Measurements from ENCODE around the gene MAML3.

DNA sequence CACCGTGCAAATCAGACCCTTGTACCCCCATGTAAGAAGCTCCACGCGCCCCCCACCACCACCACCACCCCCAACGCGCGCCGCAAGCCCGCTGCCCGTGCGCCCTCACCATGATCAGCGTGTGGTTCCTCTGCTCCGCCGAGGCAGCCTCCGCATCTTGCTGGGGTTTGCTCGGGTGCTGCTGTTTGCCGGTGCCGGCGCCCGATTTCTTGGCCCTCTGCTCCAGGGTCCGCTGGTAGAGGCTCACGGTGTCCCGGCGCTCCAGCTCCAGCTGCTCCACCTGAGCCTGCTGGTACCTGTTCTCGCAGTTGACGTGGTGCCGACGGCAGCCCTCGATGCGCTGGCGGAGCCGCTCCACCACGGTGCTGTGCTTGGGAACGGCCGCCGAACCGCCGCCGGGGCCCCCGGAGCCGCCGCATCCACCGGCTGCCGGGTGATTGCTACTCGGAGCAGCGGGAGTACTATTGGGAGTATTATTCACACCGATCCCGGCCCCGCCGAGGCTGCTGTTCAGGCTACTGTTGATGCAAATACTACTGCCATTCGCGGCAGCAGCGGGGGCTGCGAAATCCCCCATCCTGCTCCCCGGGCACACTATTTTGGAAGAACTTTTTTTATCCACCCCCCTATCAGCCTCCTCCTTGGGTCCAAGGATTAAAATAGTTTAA, 1.1 kb downstream of the MAML3 start:
- TF ChIP-seq, protein P1, sequence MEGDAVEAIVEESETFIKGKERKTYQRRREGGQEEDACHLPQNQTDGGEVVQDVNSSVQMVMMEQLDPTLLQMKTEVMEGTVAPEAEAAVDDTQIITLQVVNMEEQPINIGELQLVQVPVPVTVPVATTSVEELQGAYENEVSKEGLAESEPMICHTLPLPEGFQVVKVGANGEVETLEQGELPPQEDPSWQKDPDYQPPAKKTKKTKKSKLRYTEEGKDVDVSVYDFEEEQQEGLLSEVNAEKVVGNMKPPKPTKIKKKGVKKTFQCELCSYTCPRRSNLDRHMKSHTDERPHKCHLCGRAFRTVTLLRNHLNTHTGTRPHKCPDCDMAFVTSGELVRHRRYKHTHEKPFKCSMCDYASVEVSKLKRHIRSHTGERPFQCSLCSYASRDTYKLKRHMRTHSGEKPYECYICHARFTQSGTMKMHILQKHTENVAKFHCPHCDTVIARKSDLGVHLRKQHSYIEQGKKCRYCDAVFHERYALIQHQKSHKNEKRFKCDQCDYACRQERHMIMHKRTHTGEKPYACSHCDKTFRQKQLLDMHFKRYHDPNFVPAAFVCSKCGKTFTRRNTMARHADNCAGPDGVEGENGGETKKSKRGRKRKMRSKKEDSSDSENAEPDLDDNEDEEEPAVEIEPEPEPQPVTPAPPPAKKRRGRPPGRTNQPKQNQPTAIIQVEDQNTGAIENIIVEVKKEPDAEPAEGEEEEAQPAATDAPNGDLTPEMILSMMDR (IDR thresholded peaks at IDR 0.05; ENCODE audit: low read depth, low read length), result no peak
- no peak for TF ChIP-seq EZH2phosphoT487 (IDR thresholded peaks at IDR 0.05; ENCODE audit: low read depth)
